ENCODE results near the gene THADA.

Gene THADA

DNA sequence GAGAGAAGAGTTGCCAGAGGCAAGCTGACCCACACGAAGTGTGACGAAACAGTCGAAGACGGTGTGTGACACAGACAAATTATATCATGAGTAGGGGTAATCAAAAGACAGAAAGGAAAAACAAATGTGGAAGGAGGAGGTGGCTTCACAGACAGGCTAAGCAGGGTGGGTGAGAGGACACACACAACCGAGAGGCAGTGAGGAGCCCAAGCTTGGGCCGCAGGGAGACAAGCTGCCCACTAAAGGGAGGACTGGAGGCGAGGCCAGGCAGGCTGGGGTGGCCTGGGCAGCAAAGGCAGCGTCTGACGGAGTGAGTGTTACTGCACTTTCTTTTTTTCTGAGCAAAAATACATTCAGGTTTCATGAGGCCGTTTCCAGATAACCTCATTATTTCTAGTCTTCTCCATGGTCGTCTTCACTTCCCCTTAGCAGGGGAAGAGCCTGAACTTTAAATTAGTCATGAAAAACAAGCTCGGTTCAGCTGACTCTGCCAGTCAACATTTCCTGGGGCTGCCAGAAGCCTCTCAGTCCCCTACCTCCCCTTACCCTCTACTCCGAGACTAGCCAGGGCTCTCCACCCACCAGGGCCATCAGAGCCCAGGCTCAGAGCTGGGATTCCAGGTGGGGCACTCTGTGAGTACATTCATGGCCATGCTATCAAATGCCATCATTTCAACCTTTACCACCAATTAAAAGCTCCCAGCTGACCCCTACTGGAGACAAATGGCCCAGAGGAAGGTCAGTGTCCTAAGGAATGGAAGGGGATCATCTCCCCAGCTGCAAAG is 355.7 kb downstream of the THADA start:
- DNase-seq (ENCODE audit: low read depth), result no peak

DNA sequence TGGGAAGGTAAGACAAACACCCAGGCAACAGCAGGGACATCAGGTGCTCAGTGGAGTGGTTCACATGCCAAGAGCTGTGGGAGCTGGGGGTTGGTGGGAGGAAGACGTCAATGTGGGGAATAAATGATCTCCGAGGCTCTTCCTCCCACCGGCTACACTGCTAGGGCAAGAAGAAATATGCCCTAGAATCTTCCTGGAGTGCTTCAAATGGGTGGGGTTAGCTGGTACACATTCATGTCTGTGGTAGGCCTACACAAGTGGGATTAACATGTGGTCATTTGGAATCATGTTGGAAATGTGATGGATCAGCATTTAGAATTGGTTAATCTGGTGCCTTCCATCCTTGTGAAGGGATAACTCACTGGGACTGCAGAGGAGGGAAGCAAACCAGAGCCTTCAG is 357.0 kb downstream of the THADA start:
- DNase-seq (ENCODE audit: low read depth), result no peak

DNA sequence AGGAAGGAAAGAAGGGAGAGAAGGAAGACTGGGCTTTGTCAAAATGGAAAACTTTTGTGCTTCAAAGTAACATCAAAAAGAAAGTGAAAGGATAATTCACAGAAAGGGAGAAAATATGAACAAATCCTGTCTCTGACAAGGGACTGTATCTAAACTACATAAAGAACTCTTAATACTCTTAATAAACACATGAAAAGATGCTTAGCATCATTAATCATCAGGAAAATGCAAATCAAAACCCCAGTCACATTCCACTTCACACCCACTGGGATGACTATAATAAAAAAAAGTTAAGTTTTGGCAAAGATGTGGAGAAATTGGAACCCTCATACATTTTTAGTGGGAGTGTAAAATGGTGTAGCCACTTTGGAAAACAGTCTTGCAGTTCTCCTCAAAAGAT is 357.7 kb downstream of the THADA start:
- no peak for DNase-seq (ENCODE audit: low read depth)

DNA sequence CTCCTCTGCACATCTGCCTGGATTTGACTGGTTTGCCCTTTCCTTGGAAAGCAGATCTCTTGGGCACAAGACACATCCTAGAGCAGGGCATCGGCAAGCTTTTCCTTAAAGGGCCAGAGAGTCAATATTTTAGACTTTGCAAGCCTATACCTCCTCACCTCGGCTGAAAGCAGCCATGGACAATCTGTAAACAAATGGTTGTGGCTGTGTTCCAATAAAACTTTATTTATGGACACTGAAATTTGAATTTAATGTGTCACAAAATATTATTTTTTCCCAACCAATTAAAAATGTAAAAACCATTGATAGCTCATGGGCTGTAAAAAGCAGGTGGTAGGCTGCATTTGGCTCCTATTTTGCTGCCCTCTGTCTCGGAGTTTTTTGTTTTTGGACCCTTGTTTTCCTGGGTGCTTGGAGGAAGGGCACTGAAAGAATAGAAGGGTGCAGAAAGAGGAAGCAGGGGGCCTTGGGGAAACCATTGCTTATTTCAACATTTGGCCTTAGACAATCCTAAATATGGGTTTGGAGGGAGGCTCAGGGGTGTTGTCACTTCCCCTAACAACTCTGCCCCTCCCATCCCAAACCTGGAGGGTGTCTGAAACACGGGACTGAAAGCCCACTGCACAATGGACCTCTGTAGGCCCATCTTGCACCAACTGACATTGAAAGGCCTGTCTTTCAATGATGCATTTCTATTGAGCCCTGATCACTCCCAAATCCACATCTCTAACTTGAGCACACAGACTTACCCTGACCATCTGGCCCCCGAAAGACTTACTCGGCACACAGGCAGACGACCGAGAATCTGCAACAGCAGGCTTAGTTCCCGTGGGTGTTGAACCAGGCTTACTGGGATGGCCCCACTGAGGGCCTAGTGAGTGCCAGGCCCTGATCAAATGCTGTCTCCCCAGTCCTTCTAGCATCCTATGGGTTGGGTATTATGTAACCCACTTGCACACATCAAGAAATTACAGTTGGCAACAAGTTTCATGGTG is 362.3 kb downstream of the THADA start:
- no peak for DNase-seq (ENCODE audit: low read depth)

DNA sequence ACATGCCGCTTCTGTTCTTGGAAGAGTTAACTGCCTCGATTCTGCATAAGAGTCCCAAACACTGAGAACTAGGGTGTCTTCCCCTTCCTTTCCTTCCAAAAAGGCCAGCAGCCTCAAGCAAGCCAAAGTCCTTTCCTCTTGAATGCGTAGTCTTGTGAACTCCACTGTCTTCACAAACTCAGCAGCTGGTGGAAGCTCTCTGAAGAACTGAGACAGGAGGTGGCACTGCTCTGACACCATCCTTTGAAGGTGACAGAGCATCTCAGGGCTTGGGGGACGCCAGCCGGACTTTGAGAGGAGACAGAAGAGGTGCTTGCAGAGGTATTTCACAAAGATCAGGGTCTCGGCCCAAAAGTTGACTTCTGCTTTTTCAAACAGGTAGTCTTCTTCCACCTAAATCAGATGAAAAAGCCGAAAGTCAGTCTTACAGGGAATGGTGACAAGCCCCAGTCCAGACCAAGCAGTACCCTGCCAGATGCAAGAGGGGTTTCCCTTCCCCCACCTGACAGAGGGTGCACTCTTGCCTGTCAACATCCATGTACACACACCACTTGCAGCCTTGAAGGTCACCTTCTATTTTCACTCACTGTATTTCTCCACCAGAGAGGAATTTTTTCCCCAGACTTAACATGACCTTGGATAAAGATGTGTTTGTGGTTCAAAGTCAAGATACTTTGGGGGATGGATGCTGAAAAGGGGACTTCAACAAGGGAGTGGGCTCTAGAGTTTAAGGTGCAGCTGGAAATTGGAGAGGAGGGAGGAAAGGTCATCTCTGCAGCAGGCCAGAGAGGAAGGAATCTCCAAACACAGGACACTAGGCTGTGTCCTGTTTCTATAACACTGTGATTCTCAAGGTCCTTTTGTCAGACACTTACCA is 364.6 kb downstream of the THADA start:
- no peak for DNase-seq (ENCODE audit: low read depth)

DNA sequence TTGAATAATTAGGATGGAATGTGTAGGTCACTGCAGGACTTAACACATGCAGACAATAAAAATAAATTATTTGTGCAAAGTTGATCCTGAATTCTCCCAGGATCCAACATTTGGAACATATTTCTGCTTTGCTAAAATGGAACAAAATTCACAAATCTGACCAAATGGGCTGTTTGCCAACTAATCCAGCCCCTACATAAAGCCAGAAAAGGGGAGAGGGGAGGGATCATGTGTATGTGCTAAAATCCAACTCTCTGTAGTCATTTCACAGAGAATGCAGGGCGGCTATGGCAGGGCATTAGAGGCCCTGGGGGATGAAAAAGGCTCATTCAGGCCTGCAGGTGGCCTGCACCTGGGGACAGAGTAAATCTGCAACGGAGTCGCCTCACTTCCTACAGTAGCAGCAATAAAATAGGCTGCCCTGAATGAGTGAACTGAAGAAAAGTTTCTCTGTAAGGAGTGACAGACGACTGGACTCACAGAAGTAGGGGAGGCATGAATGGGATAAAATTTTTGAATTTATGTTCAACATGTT is 365.4 kb downstream of the THADA start:
- no peak for DNase-seq (ENCODE audit: low read depth)

DNA sequence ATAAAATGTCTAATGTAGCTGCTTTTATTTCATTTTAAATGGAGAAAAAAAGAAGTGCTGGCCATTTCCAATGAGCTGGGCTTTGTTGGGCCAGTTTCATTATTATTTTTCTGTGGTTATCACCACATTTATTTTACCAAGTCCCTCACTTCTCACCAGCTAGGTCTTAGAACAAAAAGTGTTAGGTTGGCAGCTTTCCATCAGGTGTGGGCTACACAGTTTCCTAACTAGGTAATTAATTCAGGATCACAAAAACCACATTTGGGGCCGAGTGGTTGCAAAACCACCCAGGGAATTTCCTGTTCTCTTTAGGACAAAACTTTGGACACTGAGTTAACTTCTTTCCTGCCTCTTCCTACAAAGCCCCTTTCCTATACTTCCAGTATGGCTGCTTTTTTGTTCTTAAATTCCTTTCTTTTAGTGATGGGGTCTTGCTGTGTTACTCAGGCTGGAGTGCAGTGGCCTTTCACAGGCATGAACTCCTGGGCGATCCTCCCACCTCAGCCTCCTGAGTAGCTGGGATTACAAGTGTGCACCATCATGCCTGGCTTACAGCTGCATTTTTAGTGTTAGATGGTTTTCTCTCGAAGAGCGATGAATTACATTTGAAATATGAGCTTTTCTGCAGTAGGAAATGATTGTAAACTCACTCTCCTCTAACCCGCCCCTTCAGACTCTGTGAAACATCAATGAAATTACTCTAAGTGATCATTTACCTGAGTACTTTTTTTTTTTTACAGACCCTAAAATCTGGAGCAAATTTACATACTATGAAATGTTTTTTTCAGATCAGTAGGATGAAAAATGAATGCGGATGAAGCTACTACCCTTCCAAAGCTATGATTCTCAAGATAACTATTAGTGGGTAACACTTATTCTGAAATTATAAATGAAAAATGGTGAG is 366.8 kb downstream of the THADA start:
- DNase-seq (ENCODE audit: low read depth), result no peak

DNA sequence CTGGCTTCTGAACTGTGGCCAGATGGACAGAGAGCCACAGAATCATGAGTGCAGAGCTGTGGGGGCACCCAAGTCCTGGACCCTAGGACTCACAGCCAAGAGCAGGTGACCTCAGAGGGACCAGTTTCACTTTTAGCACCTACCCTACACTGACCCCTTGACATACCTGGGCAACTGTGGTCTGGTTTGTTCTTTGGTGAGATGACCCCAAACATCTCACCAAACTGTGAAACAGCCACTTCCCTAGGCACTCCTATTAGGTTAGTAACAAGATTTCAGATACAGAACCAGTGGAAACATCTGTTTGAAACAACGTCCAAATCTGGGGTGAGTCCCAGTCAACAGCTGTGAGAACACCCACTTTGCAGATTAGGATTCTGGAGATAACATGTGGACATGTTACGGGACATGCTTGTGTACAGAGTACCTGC is 367.5 kb downstream of the THADA start:
- no peak for DNase-seq (ENCODE audit: low read depth)

DNA sequence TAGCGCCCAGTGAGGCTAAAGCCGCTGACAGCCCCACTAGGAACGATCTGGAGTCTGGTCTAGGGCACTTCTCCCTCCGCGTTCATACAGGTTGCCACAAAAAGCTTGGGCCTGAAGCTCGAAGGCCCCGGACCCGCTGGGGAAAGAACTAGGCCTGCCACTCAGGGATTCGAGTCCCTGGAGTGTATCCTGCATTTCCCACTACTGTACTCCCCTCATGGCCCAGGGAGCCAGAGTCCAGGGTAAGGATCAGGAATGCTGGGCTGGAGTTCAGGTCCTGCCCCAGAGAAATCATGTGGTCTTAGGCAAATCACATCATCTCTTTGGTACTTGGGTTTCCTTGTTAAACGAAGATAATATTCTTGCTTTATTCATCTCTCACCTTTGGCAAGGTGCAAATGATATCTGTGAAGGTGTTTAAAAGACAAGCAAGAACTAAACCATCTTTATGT is 368.0 kb downstream of the THADA start:
- no peak for DNase-seq (ENCODE audit: low read depth)

DNA sequence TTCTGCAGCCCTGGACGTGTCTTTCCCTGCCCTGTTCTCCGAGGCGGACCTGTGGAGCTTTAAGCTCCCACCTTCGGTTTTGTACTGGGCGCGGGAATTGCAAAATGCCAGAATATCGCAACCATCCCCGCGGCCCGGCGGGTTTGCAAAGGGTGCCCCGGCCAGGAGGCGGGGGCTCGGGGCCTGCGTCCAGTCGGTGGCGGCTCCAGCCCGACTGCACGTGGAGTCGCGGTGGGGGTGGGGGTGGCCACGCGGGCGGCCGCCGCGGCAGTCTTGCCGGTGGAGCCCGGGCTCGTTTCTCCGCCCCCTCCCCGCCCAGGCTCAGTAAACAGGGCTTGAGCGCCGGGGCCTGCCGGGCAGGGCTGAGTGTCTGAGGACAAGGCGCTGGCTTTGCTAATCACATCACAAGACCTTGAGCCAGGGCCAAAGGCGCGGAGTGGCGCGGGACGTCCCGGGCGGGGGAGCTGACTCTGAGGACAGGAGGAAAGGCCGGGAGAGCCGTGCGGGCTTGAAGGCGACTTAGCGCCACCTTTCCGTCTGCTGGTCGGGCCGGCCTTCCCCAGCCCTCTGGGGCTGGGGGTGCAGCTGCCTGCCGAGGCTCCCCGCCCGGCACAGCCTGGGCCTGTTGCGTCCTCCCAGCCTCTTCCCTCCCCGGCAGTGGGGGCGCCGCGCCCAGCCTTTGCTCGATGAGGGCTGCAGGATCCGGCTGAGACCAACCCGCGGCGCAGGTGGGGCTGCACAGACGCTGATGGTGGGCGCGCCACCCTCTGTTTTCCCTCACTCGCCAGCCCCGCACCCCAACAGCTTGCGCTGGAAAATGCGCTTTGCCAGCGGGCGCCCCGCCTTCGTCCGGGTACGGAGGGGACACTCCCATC is 368.6 kb downstream of the THADA start:
- peak; percentile 85 for DNase-seq (ENCODE audit: low read depth)

DNA sequence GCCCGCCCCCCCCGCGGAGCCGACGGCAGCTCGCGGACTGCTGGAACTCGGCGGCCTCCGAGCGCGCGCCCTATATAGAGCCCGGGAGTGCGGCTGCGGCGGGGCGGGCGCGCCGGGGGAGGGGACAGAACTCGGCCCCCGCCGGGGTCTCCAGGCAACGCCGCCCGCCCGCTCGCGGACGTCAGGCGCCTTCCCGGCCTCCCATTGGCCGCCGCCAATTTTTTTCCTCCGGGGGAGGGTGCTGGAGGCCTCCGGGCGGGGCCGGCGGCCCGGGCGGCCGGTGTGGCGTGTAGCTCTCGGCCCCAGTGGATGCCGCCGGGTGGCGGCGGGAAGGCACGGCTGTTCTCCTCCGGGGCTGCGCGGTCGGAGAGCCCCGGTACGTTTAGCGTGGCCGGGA is 369.3 kb downstream of the THADA start, which contains the start of gene ZFP36L2:
ZFP36L2 (minus strand) TSS at position 49 of the 397 bp plus-strand sequence. CDS start 291 bp downstream, outside the sequence.
- peak; percentile 96 for DNase-seq (ENCODE audit: low read depth)

DNA sequence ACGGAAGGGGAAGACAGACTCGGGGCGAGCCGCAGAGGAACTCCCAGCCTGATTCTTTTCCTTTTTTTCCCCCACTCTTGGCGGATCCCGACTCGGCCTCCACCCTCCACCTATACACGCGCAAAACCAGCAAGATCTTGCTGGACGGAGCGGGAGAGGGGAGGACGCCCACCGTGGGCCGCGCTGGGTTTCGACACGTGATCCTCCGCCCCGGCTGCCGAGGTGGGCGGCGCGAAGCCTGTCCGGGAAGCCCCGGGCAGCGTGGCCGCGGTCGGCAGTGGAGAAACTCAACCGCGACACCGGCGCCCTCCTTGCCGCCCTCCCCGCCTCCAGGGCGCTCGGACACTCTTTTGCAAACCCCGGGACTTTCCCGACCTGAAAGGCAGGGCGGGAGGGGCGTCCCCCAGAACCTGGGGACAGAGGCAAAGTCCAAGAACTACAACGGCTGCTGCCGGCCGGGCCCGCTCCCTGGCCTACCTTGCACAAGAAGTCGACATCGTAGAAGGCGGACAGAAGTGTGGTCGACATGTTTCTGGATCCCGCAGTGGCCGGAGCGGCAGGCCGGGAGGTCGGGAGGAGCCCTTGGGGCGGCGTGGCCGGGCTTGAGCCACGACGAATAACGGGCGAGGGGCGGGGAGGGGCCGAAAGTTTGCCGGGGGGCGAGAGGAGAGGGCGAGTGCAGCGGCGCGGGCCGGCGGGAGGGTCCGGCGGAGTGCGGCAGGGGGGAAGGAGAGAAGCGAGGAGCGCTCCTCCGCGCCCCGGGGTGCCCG is 369.9 kb downstream of the THADA start:
- peak; percentile 68 for DNase-seq (ENCODE audit: low read depth)

DNA sequence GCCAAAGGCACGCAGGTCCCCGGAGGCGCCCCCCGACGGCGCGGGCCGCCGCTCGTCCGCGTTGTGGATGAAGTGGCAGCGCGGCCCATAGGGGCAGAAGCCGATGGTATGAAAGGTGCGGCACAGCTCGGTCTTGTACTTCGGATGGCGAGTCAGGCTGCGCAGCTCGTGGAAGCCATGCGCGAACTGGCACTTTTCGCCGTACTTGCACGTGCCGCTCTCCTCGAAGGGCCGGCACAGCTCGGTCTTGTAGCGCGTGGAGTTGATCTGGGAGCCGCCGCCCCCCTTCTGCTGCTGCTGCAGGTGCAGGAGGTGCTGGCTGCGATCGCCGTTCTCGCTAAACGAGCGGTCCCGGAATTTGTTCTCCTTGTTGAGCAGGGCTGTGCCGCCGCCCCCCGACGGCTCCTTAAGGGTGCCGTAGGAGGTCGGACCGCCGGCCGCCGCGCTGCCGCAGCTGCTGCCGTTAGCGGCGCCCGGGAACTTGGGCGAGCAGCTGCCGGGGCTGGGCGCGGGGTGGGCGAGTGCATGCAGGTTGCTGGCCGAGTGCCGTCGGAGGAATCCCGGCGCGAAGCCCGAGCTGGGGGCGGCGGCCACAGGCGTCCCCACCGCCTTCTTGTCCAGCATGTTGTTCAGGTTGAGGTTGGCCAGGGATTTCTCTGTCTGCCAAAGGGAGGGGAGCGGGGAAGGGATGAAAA is 370.6 kb downstream of the THADA start:
- DNase-seq (ENCODE audit: low read depth), result peak; percentile 65

DNA sequence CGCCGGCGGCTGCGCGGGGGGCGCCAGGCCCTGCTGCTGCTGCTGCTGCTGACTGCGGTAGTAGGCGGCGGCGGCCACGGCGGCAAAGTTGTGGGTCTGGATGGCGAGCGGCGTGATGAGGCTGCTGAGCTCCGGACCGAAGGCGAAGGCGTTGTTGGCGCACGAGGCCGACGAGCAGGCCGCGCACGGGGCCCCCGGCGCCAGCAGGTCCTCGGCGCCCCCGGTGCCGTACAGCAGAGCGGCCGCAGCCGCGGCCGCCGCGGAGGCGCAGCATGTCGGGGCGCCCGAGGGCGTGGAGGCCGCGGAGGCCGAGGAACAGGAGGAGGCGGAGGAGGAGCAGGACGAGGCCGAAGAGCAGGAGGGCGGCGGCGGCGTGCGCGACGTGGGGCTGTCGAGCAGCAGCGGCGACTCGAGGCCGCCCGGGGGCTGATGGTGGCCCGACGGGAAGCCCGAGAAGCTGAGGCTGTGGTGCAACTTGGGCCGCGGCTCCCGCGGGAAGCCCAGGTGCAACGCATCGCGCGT is 371.2 kb downstream of the THADA start:
- DNase-seq (ENCODE audit: low read depth), result peak; percentile 61

DNA sequence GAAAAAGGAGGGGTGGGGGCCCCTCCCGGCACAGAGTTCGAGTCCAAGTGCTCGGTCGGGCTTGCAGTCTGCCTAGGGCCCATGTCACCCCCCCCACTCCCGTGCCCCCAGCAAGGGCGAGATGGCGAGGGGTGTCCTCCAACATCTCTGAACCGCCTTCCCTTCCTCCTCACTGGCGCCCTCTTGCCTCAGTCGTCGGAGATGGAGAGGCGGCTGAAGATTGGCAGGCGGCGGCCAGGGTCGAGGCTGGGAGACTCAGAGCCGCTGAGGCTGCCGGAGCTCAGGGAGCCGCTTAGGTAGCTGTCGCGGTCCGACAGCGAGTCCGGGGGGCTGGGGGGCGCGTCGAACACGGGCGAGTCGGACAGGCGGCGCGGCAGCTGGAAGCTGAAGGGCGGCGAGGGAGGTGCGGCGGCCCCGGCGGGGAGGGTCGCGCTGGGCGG is 371.7 kb downstream of the THADA start:
- peak; percentile 82 for DNase-seq (ENCODE audit: low read depth)

DNA sequence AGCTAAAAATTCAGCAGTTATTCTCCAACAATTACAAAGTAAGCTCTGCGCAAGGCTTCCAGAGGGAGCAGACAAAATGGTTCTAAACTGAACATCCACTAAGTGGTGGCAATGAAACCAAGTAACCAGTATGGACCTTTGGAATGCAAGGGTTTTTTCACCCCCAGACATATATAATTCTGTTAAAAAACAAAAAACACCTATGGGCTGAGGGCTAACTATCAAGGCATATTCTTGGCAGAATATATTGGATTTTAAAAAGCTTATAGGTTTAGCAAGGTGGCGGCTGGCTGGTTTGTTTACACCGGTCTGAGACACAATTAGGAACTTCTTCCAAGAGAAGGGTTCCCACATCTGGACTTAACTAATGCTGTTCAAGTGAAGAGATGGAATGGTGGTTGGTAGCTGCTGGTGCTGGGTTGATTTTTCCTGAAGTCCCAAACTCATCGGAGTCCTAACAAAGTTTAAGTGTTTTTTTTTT is 372.3 kb downstream of the THADA start:
- peak; percentile 59 for DNase-seq (ENCODE audit: low read depth)

All from ELR (cell line).